H9 (cell line): ENCODE measurements around the gene IGF2R. TPM values are rescaled to one million over a fixed set of nuclear protein-coding genes. Genes with fewer than 3 reads are reported as not detected.

Experiments used
- DNase-seq: peaks from one replicate; pipeline ENCODE4 v3.0.0-alpha.2; 2017
- H2AFZ ChIP-seq: one replicate; pipeline ENCODE4 v1.6.1; 2013; ENCODE audit warnings: mild to moderate bottlenecking, low read length, control low read depth, moderate library complexity
- H2AK5ac ChIP-seq: 2 replicates; pipeline ENCODE4 v1.6.1; 2013; ENCODE audit warnings: low read length, control low read depth, mixed read lengths; ENCODE audit not compliant: insufficient read length
- H2BK120ac ChIP-seq: one replicate; pipeline ENCODE4 v1.6.1; 2013; ENCODE audit warnings: low read depth, mild to moderate bottlenecking, low read length, control low read depth, inconsistent platforms; ENCODE audit not compliant: poor library complexity, severe bottlenecking
- H2BK12ac ChIP-seq: 2 replicates; pipeline ENCODE4 v1.6.1; 2013; ENCODE audit warnings: low read length, control low read depth, mixed read lengths, low read depth; ENCODE audit not compliant: insufficient read length
- H2BK15ac ChIP-seq: 2 replicates; pipeline ENCODE4 v1.6.1; 2013; ENCODE audit warnings: low read depth, low read length, control low read depth
- H2BK20ac ChIP-seq: one replicate; pipeline ENCODE4 v1.6.1; 2013; ENCODE audit warnings: low read depth, mild to moderate bottlenecking, low read length, control low read depth, inconsistent platforms; ENCODE audit not compliant: poor library complexity, severe bottlenecking
- H2BK5ac ChIP-seq: 2 replicates; pipeline ENCODE4 v1.6.1; 2013; ENCODE audit warnings: low read length, control low read depth, mixed read lengths; ENCODE audit not compliant: insufficient read length
- H3K14ac ChIP-seq: 2 replicates; pipeline ENCODE4 v1.6.1; 2013; ENCODE audit warnings: low read length, control low read depth; ENCODE audit not compliant: insufficient read depth
- H3K18ac ChIP-seq: 2 replicates; pipeline ENCODE4 v1.6.1; 2013; ENCODE audit warnings: low read depth, mild to moderate bottlenecking, mixed read lengths, low read length, control low read depth; ENCODE audit not compliant: insufficient read length
- H3K23ac ChIP-seq: 2 replicates; pipeline ENCODE4 v1.6.1; 2013; ENCODE audit warnings: low read length, control low read depth, mixed read lengths, low read depth; ENCODE audit not compliant: insufficient read length
- H3K23me2 ChIP-seq: 2 replicates; pipeline ENCODE4 v1.6.1; 2013; ENCODE audit warnings: low read depth, mild to moderate bottlenecking, mixed read lengths, low read length, control low read depth; ENCODE audit not compliant: insufficient read length, poor library complexity, severe bottlenecking
- H3K27ac ChIP-seq: 2 replicates; pipeline ENCODE4 v1.5.1; 2013; ENCODE audit warnings: low read length, control low read depth, mixed read lengths, low read depth; ENCODE audit not compliant: insufficient read length
- H3K27me3 ChIP-seq: 2 replicates; pipeline ENCODE4 v1.6.1; 2013; ENCODE audit warnings: low read length, control low read depth, inconsistent platforms; ENCODE audit not compliant: insufficient read depth
- H3K4ac ChIP-seq: 2 replicates; pipeline ENCODE4 v1.6.1; 2013; ENCODE audit warnings: low read depth, mild to moderate bottlenecking, control low read depth, inconsistent platforms, low read length, moderate library complexity
- H3K4me1 ChIP-seq: 2 replicates; pipeline ENCODE4 v1.6.1; 2013; ENCODE audit warnings: low read length, control low read depth, inconsistent platforms; ENCODE audit not compliant: insufficient read depth
- H3K4me2 ChIP-seq: 2 replicates; pipeline ENCODE4 v1.6.1; 2013; ENCODE audit warnings: low read length, control low read depth, mixed read lengths; ENCODE audit not compliant: insufficient read length, insufficient read depth
- H3K56ac ChIP-seq: 2 replicates; pipeline ENCODE4 v1.6.1; 2013; ENCODE audit warnings: low read depth, mild to moderate bottlenecking, mixed read lengths, low read length, control low read depth; ENCODE audit not compliant: insufficient read length
- H3K79me1 ChIP-seq: 2 replicates; pipeline ENCODE4 v1.6.1; 2013; ENCODE audit warnings: low read depth, mild to moderate bottlenecking, moderate library complexity, low read length, control low read depth, inconsistent platforms; ENCODE audit not compliant: insufficient read depth, poor library complexity, severe bottlenecking
- H3K79me2 ChIP-seq: 2 replicates; pipeline ENCODE4 v1.6.1; 2013; ENCODE audit warnings: low read length, control low read depth, inconsistent platforms; ENCODE audit not compliant: insufficient read depth
- H3K9ac ChIP-seq: 2 replicates; pipeline ENCODE4 v1.6.1; 2013; ENCODE audit warnings: low read length, control low read depth, mixed read lengths; ENCODE audit not compliant: insufficient read length; ENCODE audit errors: extremely low read depth
- H3K9me3 ChIP-seq: one replicate; pipeline ENCODE4 v1.6.1; 2013; ENCODE audit warnings: low read depth, low read length, inconsistent platforms; ENCODE audit not compliant: control insufficient read depth
- H3T11ph ChIP-seq: one replicate; pipeline ENCODE4 v1.6.1; 2013; ENCODE audit warnings: mild to moderate bottlenecking, low read length, control low read depth, inconsistent platforms
- H4K20me1 ChIP-seq: one replicate; pipeline ENCODE4 v1.6.1; 2013; ENCODE audit not compliant: control insufficient read depth, insufficient read length, insufficient read depth
- H4K5ac ChIP-seq: 2 replicates; pipeline ENCODE4 v1.6.1; 2013; ENCODE audit warnings: low read depth, mild to moderate bottlenecking, mixed read lengths, low read length, control low read depth; ENCODE audit not compliant: insufficient read length
- H4K8ac ChIP-seq: replicated peaks from 2 replicates; pipeline ENCODE4 v1.6.1; 2013; ENCODE audit warnings: low read length, control low read depth, mixed read lengths, low read depth; ENCODE audit not compliant: insufficient read length
- H4K91ac ChIP-seq: 2 replicates; pipeline ENCODE4 v1.6.1; 2013; ENCODE audit warnings: low read depth, mild to moderate bottlenecking, moderate library complexity, mixed read lengths, low read length, control low read depth; ENCODE audit not compliant: insufficient read length
- H3K27ac Mint-ChIP-seq, 3 experiments: 2 replicates in 2 of 3; 3 replicates in 1 of 3; pipeline ENCODE4 v1.8.0; 2020 to 2021; ENCODE audit warnings: mixed read lengths in 3 of 3, mild to moderate bottlenecking in 1 of 3, moderate library complexity in 1 of 3
- H3K27me3 Mint-ChIP-seq: 2 replicates; pipeline ENCODE4 v1.8.0; 2021; ENCODE audit warnings: low read depth, mild to moderate bottlenecking, moderate library complexity, mixed read lengths
- H3K36me3 Mint-ChIP-seq, 3 experiments: 2 replicates in 2 of 3; 3 replicates in 1 of 3; pipeline ENCODE4 v1.8.0; 2020 to 2021; ENCODE audit warnings: low read depth in 3 of 3, mixed read lengths in 3 of 3; ENCODE audit not compliant: insufficient read depth in 1 of 3
- H3K4me1 Mint-ChIP-seq, 2 experiments: 2 replicates each; pipeline ENCODE4 v1.8.0; 2020; ENCODE audit warnings: mixed read lengths in 2 of 2
- H3K4me3 Mint-ChIP-seq, 2 experiments: 2 replicates in 1 of 2; 3 replicates in 1 of 2; pipeline ENCODE4 v1.8.0; 2020 to 2021; ENCODE audit warnings: mild to moderate bottlenecking in 2 of 2, mixed read lengths in 2 of 2, moderate library complexity in 1 of 2
- H3K9me3 Mint-ChIP-seq, 2 experiments: 2 replicates in 1 of 2; 3 replicates in 1 of 2; pipeline ENCODE4 v1.8.0; 2020; ENCODE audit warnings: mild to moderate bottlenecking in 2 of 2, mixed read lengths in 2 of 2, moderate library complexity in 1 of 2
- CTCF ChIP-seq: fragments of 200-600 bp; sonication (generic); conservative IDR thresholded peaks from 3 replicates; pipeline ENCODE4 v1.8.0; 2021; ENCODE audit warnings: antibody characterized with exemption, mild to moderate bottlenecking
- WGBS: extraction: QIAGEN DNeasy Blood & Tissue Kit; methylation state at CpG from one replicate; pipeline ENCODE4 v1.1.7; 2013; ENCODE audit warnings: missing lambda C conversion rate, low lambda C conversion rate, mixed read lengths; ENCODE audit not compliant: insufficient read length; ENCODE audit errors: extremely low coverage; 5-methylcytosine and 5-hydroxymethylcytosine counted together
- total RNA-seq: library from RNA; stranded (reverse); gene quantifications from 2 replicates; pipeline ENCODE4 v1.2.1, GENCODE V29; 2021

The IGF2R gene
- total RNA-seq, 1 experiment from 2014 or later: 66.7 TPM

DNA sequence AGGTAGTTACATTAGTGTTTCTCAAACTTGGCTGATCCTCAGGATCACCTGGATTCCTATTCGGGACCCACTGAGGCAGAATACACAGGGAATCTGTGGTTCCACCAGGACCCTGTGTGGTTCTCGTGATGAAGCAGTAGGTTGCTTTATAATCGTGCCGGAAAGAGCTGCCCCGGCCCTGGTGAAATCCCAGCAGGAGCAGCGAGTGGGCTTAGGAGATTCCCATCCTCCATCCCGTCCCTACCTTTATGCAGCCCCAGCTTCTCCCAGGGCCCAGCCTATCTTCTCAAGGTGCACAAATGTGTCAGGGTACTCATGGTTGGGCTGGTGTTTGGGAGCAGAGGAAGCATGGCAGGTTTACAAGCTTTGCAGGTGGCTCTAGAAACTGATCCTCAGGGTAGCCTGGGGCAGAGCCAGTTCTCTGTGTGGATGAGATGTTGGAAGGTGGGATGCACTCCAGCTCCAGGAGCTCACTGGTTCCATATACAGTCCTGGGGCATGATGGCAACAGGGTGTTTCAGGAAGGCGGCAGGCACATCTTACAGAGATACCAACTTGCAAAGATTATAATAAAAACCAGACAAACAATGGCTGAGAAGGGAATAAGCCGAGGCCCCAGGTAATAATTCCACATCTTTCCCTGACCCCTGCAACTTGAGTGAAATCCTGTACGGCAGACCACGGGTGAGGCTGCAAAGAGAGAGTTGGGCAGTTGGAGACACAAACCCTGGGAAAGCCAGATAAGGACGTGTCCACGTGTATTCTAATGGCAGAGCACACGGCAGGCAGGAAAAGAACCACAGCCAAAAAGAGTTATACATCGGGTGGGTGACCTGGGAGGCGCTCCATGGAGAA is 158.6 kb downstream of the IGF2R start:
- no peak overlapping the region for H2AK5ac ChIP-seq
- Mint-ChIP-seq H3K4me1 (peaks cover 9 to 22% of the 10 kb centered on the region in 2 experiments), H3K4me3 (no peak overlapping the region), H3K27me3 (peaks cover 11% of the 10 kb centered on the region), H3K27ac (no peak overlapping the region), H3K9me3 (peaks cover 7 to 8% of the 10 kb centered on the region in 2 experiments; a peak in 3 of 5 replicates), H3K36me3 (peaks cover 4 to 12% (median 7%) of the 10 kb centered on the region in 3 experiments; a peak in 3 of 7 replicates)
- H2AFZ ChIP-seq: no peak overlapping the region
- H3K23me2 ChIP-seq: no peaks in the 10 kb centered on the region
- no peak overlapping the region for H3T11ph ChIP-seq
- H2BK120ac ChIP-seq: no peak overlapping the region
- no peaks in the 10 kb centered on the region for H4K20me1 ChIP-seq
- H3K18ac ChIP-seq: no peak overlapping the region
- no peak overlapping the region for H2BK15ac ChIP-seq
- no peak overlapping the region for H4K8ac ChIP-seq
- no peak overlapping the region for H2BK12ac ChIP-seq
- no peak overlapping the region for H3K4ac ChIP-seq
- no peak overlapping the region for H3K23ac ChIP-seq
- no peaks in the 10 kb centered on the region for H3K79me2 ChIP-seq
- DNase-seq: no peak
- no peak overlapping the region for H4K91ac ChIP-seq
- H3K79me1 ChIP-seq: no peaks in the 10 kb centered on the region
- no peak overlapping the region for H3K56ac ChIP-seq
- no peak overlapping the region for H3K27ac ChIP-seq
- no peak overlapping the region for H2BK20ac ChIP-seq
- no peak overlapping the region for H3K14ac ChIP-seq
- no peaks in the 10 kb centered on the region for H3K9me3 ChIP-seq
- H3K27me3 ChIP-seq: no peaks in the 10 kb centered on the region
- no peak overlapping the region for H3K9ac ChIP-seq
- H3K4me2 ChIP-seq: no peak overlapping the region
- no peak for TF ChIP-seq CTCF
- no CpG with 5 or more reads among the region's 16 CpGs for WGBS
- H3K4me1 ChIP-seq: peaks cover 3% of the 10 kb centered on the region; the same call in 1 of the 2 replicates
- no peak overlapping the region for H2BK5ac ChIP-seq
- H4K5ac ChIP-seq: no peak overlapping the region
